Keratinocyte (primary cell): ENCODE data around the gene C16orf90. TPM values are rescaled to one million over a fixed set of nuclear protein-coding genes. Genes with fewer than 3 reads are reported as not detected.

Source experiments
- DNase-seq: peaks from one replicate; pipeline ENCODE4 v3.0.0-alpha.2; 2011; ENCODE audit warnings: low read depth, missing footprints, low spot score
- FAIRE-seq: peaks from 2 replicates; lab custom pipeline; 2011; peaks lifted over from hg19 to GRCh38; lab: Jason Lieb, UNC
- H2AFZ ChIP-seq: 2 replicates; pipeline ENCODE4 v1.6.0; 2012; ENCODE audit warnings: low read length, control low read depth, inconsistent platforms; ENCODE audit not compliant: control insufficient read depth
- H3K27ac ChIP-seq: 2 replicates; pipeline ENCODE4 v1.5.1; 2011; ENCODE audit warnings: low read length; ENCODE audit not compliant: control insufficient read depth, insufficient read depth
- H3K27me3 ChIP-seq: 3 replicates; pipeline ENCODE4 v1.6.0; 2011; ENCODE audit warnings: low read length; ENCODE audit not compliant: control insufficient read depth, insufficient read depth; ENCODE audit errors: extremely low read depth
- H3K36me3 ChIP-seq, 2 experiments: 2 replicates in 1 of 2; 3 replicates in 1 of 2; pipeline ENCODE4 v1.5.1; 2011; ENCODE audit warnings: low read length in 2 of 2, mild to moderate bottlenecking in 1 of 2; ENCODE audit not compliant: control insufficient read depth in 2 of 2, insufficient read depth in 2 of 2; ENCODE audit errors: extremely low read depth in 1 of 2
- H3K4me1 ChIP-seq: 3 replicates; pipeline ENCODE4 v1.5.1; 2011; ENCODE audit warnings: low read length; ENCODE audit not compliant: control insufficient read depth, insufficient read depth; ENCODE audit errors: extremely low read depth
- H3K4me2 ChIP-seq: 3 replicates; pipeline ENCODE4 v1.6.0; 2011; ENCODE audit warnings: low read depth, low read length; ENCODE audit not compliant: control insufficient read depth, insufficient read depth; ENCODE audit errors: extremely low read depth
- H3K4me3 ChIP-seq, 3 experiments: fragments of 200-600 bp in 1 of 3; sonication (generic) in 1 of 3; 2 replicates in 2 of 3; 3 replicates in 1 of 3; pipeline ENCODE4 v1.5.1; 2011 to 2016; ENCODE audit warnings: low read length in 3 of 3, mild to moderate bottlenecking in 3 of 3, control low read depth in 2 of 3, inconsistent platforms in 1 of 3, low read depth in 1 of 3, mixed read lengths in 1 of 3, mixed run types in 1 of 3, moderate library complexity in 1 of 3; ENCODE audit not compliant: control insufficient read depth in 2 of 3, insufficient read depth in 2 of 3; ENCODE audit errors: extremely low read depth in 1 of 3
- H3K79me2 ChIP-seq: 2 replicates; pipeline ENCODE4 v1.6.0; 2012; ENCODE audit warnings: low read length; ENCODE audit not compliant: control insufficient read depth, insufficient read depth
- H3K9ac ChIP-seq: 3 replicates; pipeline ENCODE4 v1.6.0; 2011; ENCODE audit warnings: low read length; ENCODE audit not compliant: control insufficient read depth, insufficient read depth; ENCODE audit errors: extremely low read depth
- H3K9me1 ChIP-seq: 3 replicates; pipeline ENCODE4 v1.6.0; 2011; ENCODE audit warnings: low read length; ENCODE audit not compliant: control insufficient read depth, insufficient read depth; ENCODE audit errors: extremely low read depth
- H3K9me3 ChIP-seq: 2 replicates; pipeline ENCODE4 v1.5.1; 2012; ENCODE audit warnings: low read depth, low read length; ENCODE audit not compliant: control insufficient read depth
- H4K20me1 ChIP-seq: 3 replicates; pipeline ENCODE4 v1.6.0; 2011; ENCODE audit warnings: low read length; ENCODE audit not compliant: control insufficient read depth, insufficient read depth; ENCODE audit errors: extremely low read depth
- EZH2 ChIP-seq: IDR thresholded peaks from one replicate; pipeline ENCODE4 v1.6.1; 2012; ENCODE audit warnings: inconsistent platforms, mild to moderate bottlenecking, low read length, moderate library complexity
- dilution Hi-C: fragments of 300-500 bp; cut with MboI; formaldehyde crosslinking; loops from one replicate; pipeline ENCODE4 v1.7.0; 2020; ENCODE audit warnings: low sequenced_read_pairs; ENCODE audit not compliant: extremely low pct_ligation_motif_present
- polyA plus RNA-seq, 5 experiments: library from polyadenylated mRNA; depleted of rRNA in 3 of 5; stranded (reverse) in 3 of 5; stranded (forward) in 1 of 5; unstranded in 1 of 5; fragments of >200 nt; gene quantifications; 1 replicate in 1 of 5; 2 replicates in 3 of 5; 3 replicates in 1 of 5; pipeline versions ENCODE4 v1.2.1 to v1.2.3, GENCODE V29; 2011 to 2012; ENCODE audit warnings: missing spikeins in 2 of 5, low read depth in 1 of 5, low replicate concordance in 1 of 5
- TF ChIP-seq, protein P1 (sequence below), 3 experiments: IDR thresholded peaks in 1 of 3; conservative IDR thresholded peaks in 1 of 3; optimal IDR thresholded peaks in 1 of 3; 2 replicates in 2 of 3; 3 replicates in 1 of 3; pipeline versions ENCODE3 to v1.5.1; 2011; ENCODE audit warnings: low read length in 3 of 3, mild to moderate bottlenecking in 3 of 3, moderate library complexity in 2 of 3, control low read depth in 1 of 3, inconsistent platforms in 1 of 3; ENCODE audit not compliant: insufficient read depth in 2 of 3; ENCODE audit errors: extremely low read depth in 1 of 3

Gene C16orf90
- polyA plus RNA-seq, 1 donor (not counting 4 experiments of a cell fraction or from before 2014, with no cell fraction given) = not detected

DNA sequence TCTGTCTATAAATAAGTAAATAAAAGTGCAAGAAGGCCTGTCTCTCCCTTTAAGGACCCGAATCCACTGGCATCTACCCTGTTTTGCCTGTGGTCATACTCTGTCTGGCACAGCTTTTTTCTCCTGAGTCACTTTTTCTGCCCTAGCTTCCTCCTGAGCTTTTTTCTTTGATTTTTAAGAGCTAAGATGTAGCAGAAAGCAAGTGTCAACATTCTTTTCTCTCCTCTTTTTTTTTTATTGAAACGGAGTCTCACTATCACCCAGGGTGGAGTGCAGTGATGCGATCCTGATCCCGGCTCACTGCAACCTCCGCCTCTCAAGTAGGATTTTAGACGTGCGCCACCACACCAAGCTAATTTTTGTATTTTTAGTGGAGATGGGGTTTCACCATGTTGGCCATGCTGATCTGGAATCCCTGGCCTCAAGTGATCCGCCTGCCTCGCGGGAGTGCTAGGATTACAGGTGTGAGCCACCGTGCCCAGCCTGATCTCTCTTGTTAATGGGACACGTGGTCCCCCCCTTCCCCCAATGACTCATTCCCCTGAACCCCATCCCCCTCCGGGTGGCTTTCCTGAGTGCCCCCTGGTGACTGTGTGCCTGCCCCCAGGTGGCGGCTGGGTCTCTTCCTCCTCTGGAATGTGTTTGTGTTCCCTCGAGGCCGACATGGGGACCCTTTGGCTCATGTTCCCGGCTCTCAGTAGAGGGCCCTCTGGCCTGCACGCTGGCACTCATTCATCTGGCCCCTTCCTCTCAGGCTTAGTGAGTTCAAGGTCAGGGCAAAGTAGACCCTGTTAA is 14.2 kb downstream of the C16orf90 start:
- no peaks in the 10 kb centered on the region for H3K27me3 ChIP-seq
- no peak for FAIRE-seq
- H3K4me2 ChIP-seq = no peak overlapping the region
- peaks cover 18% of the 10 kb centered on the region for H3K79me2 ChIP-seq
- no peaks in the 10 kb centered on the region for H4K20me1 ChIP-seq
- TF ChIP-seq EZH2 = no peak
- TF ChIP-seq, protein P1, sequence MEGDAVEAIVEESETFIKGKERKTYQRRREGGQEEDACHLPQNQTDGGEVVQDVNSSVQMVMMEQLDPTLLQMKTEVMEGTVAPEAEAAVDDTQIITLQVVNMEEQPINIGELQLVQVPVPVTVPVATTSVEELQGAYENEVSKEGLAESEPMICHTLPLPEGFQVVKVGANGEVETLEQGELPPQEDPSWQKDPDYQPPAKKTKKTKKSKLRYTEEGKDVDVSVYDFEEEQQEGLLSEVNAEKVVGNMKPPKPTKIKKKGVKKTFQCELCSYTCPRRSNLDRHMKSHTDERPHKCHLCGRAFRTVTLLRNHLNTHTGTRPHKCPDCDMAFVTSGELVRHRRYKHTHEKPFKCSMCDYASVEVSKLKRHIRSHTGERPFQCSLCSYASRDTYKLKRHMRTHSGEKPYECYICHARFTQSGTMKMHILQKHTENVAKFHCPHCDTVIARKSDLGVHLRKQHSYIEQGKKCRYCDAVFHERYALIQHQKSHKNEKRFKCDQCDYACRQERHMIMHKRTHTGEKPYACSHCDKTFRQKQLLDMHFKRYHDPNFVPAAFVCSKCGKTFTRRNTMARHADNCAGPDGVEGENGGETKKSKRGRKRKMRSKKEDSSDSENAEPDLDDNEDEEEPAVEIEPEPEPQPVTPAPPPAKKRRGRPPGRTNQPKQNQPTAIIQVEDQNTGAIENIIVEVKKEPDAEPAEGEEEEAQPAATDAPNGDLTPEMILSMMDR (optimal IDR thresholded peaks at IDR 0.05 in 1 of 3, IDR thresholded peaks at IDR 0.05 in 1 of 3, conservative IDR thresholded peaks at IDR 0.05 in 1 of 3; ENCODE audit: extremely low read depth in 1 of 3, insufficient read depth in 2 of 3, low read length in 3 of 3) = no peak
- H3K4me1 ChIP-seq = no peaks in the 10 kb centered on the region
- dilution Hi-C loops = no loop called here
- no peak for DNase-seq
- no peak overlapping the region for H3K9ac ChIP-seq
- H3K9me3 ChIP-seq = no peaks in the 10 kb centered on the region
- H2AFZ ChIP-seq = no peak overlapping the region
- peaks cover 30 to 41% of the 10 kb centered on the region in 2 experiments for H3K36me3 ChIP-seq
- H3K9me1 ChIP-seq = no peaks in the 10 kb centered on the region
- H3K27ac ChIP-seq = no peak overlapping the region
- no peak overlapping the region for H3K4me3 ChIP-seq

DNA sequence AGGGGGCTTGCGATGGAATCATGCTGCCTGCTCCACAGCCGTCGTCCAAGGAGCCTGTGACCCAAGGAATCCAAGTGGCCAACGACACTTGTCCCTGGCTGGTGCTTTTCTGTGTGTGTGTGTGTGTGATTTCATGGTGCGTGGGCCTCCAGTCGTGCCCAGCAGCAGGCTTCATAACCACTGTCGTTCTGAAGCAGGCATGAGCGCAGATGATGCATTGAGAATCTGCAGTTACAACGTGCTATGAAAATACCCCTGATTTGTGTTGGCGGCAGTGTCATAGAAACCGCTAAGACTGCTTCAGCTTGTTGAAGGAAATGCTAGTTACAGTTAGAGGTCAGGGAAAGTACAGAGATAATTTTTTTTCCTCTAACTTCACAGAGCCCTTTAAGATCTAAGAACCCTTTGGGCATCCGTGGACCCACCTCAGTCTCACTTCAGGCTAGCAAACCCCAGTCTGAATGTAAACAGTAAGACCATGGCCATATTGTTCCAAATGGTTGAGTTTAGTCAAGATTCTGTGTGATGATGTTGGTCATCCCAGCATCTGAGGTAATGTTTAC is 15.6 kb downstream of the C16orf90 start:
- no peaks in the 10 kb centered on the region for H4K20me1 ChIP-seq
- TF ChIP-seq, protein P1 (optimal IDR thresholded peaks at IDR 0.05 in 1 of 3, IDR thresholded peaks at IDR 0.05 in 1 of 3, conservative IDR thresholded peaks at IDR 0.05 in 1 of 3; ENCODE audit: extremely low read depth in 1 of 3, insufficient read depth in 2 of 3, low read length in 3 of 3) = no peak
- no peak for TF ChIP-seq EZH2
- H3K9me1 ChIP-seq = no peaks in the 10 kb centered on the region
- H3K4me3 ChIP-seq = no peak overlapping the region
- no peak overlapping the region for H3K4me2 ChIP-seq
- DNase-seq (no peak), FAIRE-seq (no peak)
- H3K27me3 ChIP-seq = no peaks in the 10 kb centered on the region
- peaks cover 22 to 29% of the 10 kb centered on the region in 2 experiments for H3K36me3 ChIP-seq
- peaks cover 29% of the 10 kb centered on the region for H3K79me2 ChIP-seq
- no peaks in the 10 kb centered on the region for H3K9me3 ChIP-seq
- no peak overlapping the region for H2AFZ ChIP-seq
- dilution Hi-C loops = no loop called here
- no peak overlapping the region for H3K27ac ChIP-seq
- H3K4me1 ChIP-seq = no peaks in the 10 kb centered on the region
- H3K9ac ChIP-seq = no peak overlapping the region
